ENCODE results near the gene KY. TPM values are rescaled to one million over a fixed set of nuclear protein-coding genes. Genes with fewer than 3 reads are reported as not detected.

KY gene
- total RNA-seq, 6 experiments from 2014 or later: 0.11 to 0.16 TPM; not detected in 4

DNA sequence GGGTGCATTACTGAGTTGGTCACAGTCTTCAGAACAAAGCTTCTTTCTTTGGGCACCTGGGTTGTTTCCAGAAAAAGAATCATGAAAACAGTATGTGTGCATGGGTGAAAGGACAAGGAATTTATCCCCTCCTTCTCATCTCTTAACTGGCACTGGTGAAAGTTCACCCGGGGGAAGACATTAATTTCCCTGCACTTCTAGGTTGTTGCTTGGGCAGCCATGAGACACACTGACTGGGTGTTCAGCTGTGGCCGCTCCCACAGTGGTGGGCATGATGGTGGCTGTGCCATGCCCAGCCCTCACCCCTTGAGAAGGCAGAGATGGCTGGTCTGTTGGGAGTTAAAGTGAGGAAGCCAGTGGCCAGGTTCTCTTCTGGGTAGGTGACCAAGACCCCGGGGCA is 16.6 kb upstream of the KY start:
- H3K36me3 Mint-ChIP-seq (ENCODE audit: low read depth): no peaks in the 10 kb centered on the region
- DNase-seq: no peak
- peaks cover 2% of the 10 kb centered on the region; the same call in 1 of the 2 replicates for H3K9me3 Mint-ChIP-seq
- no peak overlapping the region for H3K27ac Mint-ChIP-seq
- peaks cover 35% of the 10 kb centered on the region for H3K4me1 Mint-ChIP-seq (ENCODE audit: low read depth)
- TF ChIP-seq, protein P1, sequence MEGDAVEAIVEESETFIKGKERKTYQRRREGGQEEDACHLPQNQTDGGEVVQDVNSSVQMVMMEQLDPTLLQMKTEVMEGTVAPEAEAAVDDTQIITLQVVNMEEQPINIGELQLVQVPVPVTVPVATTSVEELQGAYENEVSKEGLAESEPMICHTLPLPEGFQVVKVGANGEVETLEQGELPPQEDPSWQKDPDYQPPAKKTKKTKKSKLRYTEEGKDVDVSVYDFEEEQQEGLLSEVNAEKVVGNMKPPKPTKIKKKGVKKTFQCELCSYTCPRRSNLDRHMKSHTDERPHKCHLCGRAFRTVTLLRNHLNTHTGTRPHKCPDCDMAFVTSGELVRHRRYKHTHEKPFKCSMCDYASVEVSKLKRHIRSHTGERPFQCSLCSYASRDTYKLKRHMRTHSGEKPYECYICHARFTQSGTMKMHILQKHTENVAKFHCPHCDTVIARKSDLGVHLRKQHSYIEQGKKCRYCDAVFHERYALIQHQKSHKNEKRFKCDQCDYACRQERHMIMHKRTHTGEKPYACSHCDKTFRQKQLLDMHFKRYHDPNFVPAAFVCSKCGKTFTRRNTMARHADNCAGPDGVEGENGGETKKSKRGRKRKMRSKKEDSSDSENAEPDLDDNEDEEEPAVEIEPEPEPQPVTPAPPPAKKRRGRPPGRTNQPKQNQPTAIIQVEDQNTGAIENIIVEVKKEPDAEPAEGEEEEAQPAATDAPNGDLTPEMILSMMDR (IDR thresholded peaks at IDR 0.05): no peak
- H3K27me3 Mint-ChIP-seq (ENCODE audit: insufficient read depth): peaks cover 6% of the 10 kb centered on the region
- H3K4me3 Mint-ChIP-seq: no peak overlapping the region

DNA sequence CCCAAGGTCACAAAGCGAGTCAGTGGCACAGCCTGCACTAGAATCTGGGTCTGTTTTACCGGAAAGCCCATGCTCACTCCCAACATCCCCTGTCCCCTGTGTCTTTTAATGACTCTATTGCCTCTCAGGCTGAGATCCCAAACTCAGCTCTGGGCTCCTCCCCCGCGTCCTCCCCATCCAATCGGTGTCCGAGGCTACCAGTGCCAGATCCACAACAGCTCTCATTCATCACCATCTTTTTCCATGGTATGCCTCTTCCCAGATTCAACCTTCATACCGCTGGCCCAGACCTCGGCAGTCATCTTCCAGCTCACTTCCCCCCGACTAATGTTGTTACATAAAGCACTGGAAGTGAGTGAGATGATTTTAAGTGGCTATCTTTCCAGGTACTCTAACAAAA is 16.1 kb upstream of the KY start:
- no peaks in the 10 kb centered on the region for H3K36me3 Mint-ChIP-seq (ENCODE audit: low read depth)
- no peak for DNase-seq
- TF ChIP-seq, protein P1 (IDR thresholded peaks at IDR 0.05): no peak
- H3K27me3 Mint-ChIP-seq (ENCODE audit: insufficient read depth): peaks cover 6% of the 10 kb centered on the region
- peak overlapping the region; percentile 3; the same call in 1 of the 2 replicates for H3K27ac Mint-ChIP-seq
- peaks cover 35% of the 10 kb centered on the region for H3K4me1 Mint-ChIP-seq (ENCODE audit: low read depth)
- H3K9me3 Mint-ChIP-seq: no peaks in the 10 kb centered on the region
- H3K4me3 Mint-ChIP-seq: no peak overlapping the region

DNA sequence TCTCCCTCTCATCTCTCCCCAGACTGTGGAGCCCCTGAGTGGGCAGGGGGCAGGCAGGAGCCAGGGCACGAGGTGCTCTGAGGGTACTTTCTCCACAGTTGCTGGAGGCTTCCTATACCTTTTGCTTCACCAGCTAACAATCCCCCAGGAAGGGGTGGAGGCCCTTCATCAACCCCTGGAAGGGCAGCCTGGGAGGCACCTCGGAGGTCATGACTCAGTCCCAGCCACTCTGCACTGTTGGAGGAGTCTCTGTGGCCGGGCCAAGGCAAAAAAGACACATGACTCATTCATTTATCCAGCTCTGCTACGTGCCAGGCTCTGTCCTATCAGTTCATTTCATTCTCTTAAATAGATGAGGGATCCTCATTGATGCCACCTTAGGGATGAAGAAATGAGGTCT is 15.6 kb upstream of the KY start:
- Mint-ChIP-seq H3K4me1 (ENCODE audit: low read depth) (peaks cover 35% of the 10 kb centered on the region), H3K36me3 (ENCODE audit: low read depth) (no peaks in the 10 kb centered on the region), H3K27me3 (ENCODE audit: insufficient read depth) (peaks cover 6% of the 10 kb centered on the region), H3K27ac (0 out of 2 replicates have a peak overlapping the region, but pooled peaks have one; percentile 3), H3K4me3 (no peak overlapping the region), H3K9me3 (no peaks in the 10 kb centered on the region)
- TF ChIP-seq, protein P1 (IDR thresholded peaks at IDR 0.05): no peak
- DNase-seq: peak; percentile 68

DNA sequence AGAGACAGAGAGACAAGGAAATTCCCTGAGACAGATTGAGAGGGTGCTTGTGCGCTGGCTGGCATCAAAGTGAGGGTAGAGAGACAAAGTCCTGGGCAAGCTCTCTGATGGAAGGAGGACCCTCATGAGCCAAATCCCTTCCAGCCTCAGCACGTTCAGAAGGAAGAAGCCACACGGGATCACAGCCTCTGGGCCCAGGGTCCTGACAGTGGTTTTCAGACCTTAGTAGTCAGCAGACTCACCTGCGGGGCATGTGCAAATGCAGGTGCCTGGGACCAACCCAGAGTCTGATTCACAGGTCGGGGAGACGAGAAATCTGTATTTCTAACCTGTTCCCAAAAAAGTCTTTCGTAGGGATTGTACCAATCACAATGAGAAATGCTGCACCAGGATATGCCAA is 15.2 kb upstream of the KY start:
- H3K36me3 Mint-ChIP-seq (ENCODE audit: low read depth): no peaks in the 10 kb centered on the region
- H3K9me3 Mint-ChIP-seq: no peaks in the 10 kb centered on the region

DNA sequence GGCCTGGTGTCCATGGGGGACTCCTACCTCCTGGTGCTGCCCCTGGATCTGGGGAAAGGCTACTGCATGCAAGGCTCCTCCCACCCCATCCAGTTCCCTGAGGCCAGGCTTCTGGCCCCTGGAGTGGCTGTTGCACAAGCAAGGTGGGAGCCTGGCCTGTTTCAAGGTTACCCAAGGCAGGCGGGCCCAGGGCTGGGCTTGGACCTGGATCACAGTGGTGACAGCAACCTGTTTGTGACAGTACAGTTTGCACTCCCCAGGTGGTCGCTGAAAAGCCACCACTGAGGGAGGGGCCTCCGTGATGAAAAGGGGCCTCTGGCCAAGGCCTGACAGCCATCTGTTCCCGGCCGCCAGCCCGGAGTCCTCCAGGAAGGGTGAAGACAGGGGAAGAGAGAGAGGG is 14.4 kb upstream of the KY start:
- no peak for DNase-seq
- H3K9me3 Mint-ChIP-seq: no peaks in the 10 kb centered on the region
- TF ChIP-seq, protein P1 (IDR thresholded peaks at IDR 0.05): no peak
- H3K4me1 Mint-ChIP-seq (ENCODE audit: low read depth): peaks cover 35% of the 10 kb centered on the region
- no peak overlapping the region for H3K27ac Mint-ChIP-seq
- H3K27me3 Mint-ChIP-seq (ENCODE audit: insufficient read depth): peaks cover 10% of the 10 kb centered on the region
- no peak overlapping the region for H3K4me3 Mint-ChIP-seq
- H3K36me3 Mint-ChIP-seq (ENCODE audit: low read depth): no peaks in the 10 kb centered on the region

More for the DNA sequence above, 15.2 kb upstream of the KY start:
- no peak overlapping the region; the same call in 1 of the 2 replicates for H3K27ac Mint-ChIP-seq
- H3K27me3 Mint-ChIP-seq (ENCODE audit: insufficient read depth): peaks cover 9% of the 10 kb centered on the region
- no peak overlapping the region for H3K4me3 Mint-ChIP-seq
- H3K4me1 Mint-ChIP-seq (ENCODE audit: low read depth): peaks cover 35% of the 10 kb centered on the region
- TF ChIP-seq, protein P1 (IDR thresholded peaks at IDR 0.05): no peak
- no peak for DNase-seq
